ENCODE results near the gene MUC4. TPM values are rescaled to one million over a fixed set of nuclear protein-coding genes. Genes with fewer than 3 reads are reported as not detected.
"Not testable (repeated sequence)": the region's sequence is repeated elsewhere in the genome, so short reads cannot be mapped to it uniquely, and the experiment has no call there.

The MUC4 gene
- total and polyA plus RNA-seq, 3 experiments from 2014 or later, result 0.24 to 0.35 TPM; not detected in 1

DNA sequence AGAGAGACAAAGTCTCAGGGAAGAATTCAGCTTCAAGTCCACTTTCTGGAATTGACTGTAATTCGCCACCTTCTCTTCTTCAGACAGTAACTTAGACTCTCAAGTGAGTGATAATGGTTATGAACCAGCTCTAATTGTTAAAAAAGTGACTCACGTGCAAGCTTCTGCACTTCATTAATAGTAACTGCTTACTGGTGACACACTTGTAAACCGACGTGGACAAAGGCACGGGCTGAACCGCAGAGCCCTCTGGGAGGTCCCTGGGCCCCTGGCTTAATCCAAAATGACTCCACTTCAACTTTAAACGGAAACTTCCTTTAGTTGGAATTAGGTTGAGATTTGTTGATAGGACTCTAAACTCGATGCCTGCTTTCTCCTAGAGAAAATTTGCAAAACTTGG lies 17.0 kb downstream of the MUC4 start:
- H3K4me3 ChIP-seq (ENCODE audit: low read length), result no peak overlapping the region
- CTCF ChIA-PET, result interaction anchor here (0.7 kb wide), 1 partner anchor 94 kb away, joined by 3 read pairs; no protein-coding TSS in a partner anchor
- no peak overlapping the region for H3K27ac ChIP-seq (ENCODE audit: low read depth, low read length)
- H3K27me3 Mint-ChIP-seq, result peaks cover under 1 to 29% of the 10 kb centered on the region in 2 donors
- H3K4me1 ChIP-seq (ENCODE audit: insufficient read depth, low read length), result peaks cover 4% of the 10 kb centered on the region
- H3K9me3 Mint-ChIP-seq, result peaks cover 0 to 2% (median 0%) of the 10 kb centered on the region in 5 donors
- no peaks in the 10 kb centered on the region for H3K36me3 Mint-ChIP-seq
- no peak for DNase-seq
- POLR2A ChIA-PET, result no interaction called here
- no peak overlapping the region for H3K4me3 Mint-ChIP-seq
- no peaks in the 10 kb centered on the region for H3K27me3 ChIP-seq (ENCODE audit: insufficient read depth, low read length, poor library complexity, severe bottlenecking)
- no peaks in the 10 kb centered on the region for H3K9me3 ChIP-seq (ENCODE audit: low read length)
- H3K36me3 ChIP-seq (ENCODE audit: insufficient read depth, low read length), result no peaks in the 10 kb centered on the region
- H3K27ac Mint-ChIP-seq, result no peak overlapping the region
- H3K4me1 Mint-ChIP-seq, result peaks cover 9 to 15% (median 12%) of the 10 kb centered on the region in 3 donors

- POLR2A ChIA-PET; H3K4me3 Mint-ChIP-seq; H3K36me3 Mint-ChIP-seq; H3K36me3 ChIP-seq (ENCODE audit: insufficient read depth, low read length); H3K4me3 ChIP-seq (ENCODE audit: low read length); H3K27ac ChIP-seq (ENCODE audit: low read depth, low read length); H3K9me3 ChIP-seq (ENCODE audit: low read length); H3K27me3 ChIP-seq (ENCODE audit: insufficient read depth, low read length, poor library complexity, severe bottlenecking); DNase-seq; H3K27ac Mint-ChIP-seq: not testable (repeated sequence)
- Mint-ChIP-seq H3K4me1 (peaks cover 28 to 34% (median 30%) of the 10 kb centered on the region in 3 donors), H3K9me3 (peaks cover 0 to 12% (median 5%) of the 10 kb centered on the region in 5 donors), H3K27me3 (peaks cover 4 to 29% of the 10 kb centered on the region in 2 donors)
- H3K4me1 ChIP-seq (ENCODE audit: insufficient read depth, low read length), result peaks cover 22% of the 10 kb centered on the region
- CTCF ChIA-PET, result interaction anchor here (1.4 kb wide), 1 partner anchor 102 kb away, joined by 3 read pairs; no protein-coding TSS in a partner anchor
These were observed 19.1 kb downstream of the MUC4 start for GRCh38 chr3:195792621-195793020.

DNA sequence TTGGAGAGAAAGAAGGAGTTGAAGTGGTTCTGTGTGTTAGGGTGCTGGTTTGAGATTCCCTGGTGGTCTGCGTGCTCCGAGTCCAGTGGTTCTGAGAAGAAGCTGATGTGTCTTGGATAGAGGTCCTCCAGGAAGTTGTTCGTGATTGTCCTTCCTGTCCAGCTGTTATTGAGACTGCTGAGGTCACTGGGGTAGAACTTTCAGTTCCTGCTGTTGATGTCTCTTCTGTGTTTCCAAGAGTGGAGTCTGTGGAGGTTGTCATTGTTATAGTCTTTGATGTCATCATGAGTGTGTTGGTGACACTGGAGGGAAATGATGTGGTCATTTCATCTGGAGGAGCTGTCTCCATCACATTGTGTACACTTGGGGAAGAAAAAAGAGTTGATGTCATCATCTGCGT lies 20.8 kb downstream of the MUC4 start:
- DNase-seq, result no peak
- no peak overlapping the region for H3K27ac ChIP-seq (ENCODE audit: low read depth, low read length)
- Mint-ChIP-seq H3K4me1 (peaks cover 37 to 44% (median 39%) of the 10 kb centered on the region in 3 donors), H3K4me3 (peak overlapping the region in 1 of 7 donors; percentile 1), H3K36me3 (peaks cover 0 to 14% (median 3%) of the 10 kb centered on the region in 3 donors), H3K9me3 (peaks cover 6 to 22% (median 14%) of the 10 kb centered on the region in 5 donors), H3K27me3 (peaks cover 5 to 25% of the 10 kb centered on the region in 2 donors), H3K27ac (peak overlapping the region in 1 of 8 donors; percentile 26)
- H3K4me1 ChIP-seq (ENCODE audit: insufficient read depth, low read length), result peaks cover 22% of the 10 kb centered on the region
- POLR2A ChIA-PET, result no interaction called here
- peaks cover 7% of the 10 kb centered on the region for H3K9me3 ChIP-seq (ENCODE audit: low read length)
- H3K36me3 ChIP-seq (ENCODE audit: insufficient read depth, low read length), result no peaks in the 10 kb centered on the region
- CTCF ChIA-PET, result no interaction called here
- no peaks in the 10 kb centered on the region for H3K27me3 ChIP-seq (ENCODE audit: insufficient read depth, low read length, poor library complexity, severe bottlenecking)
- no peak overlapping the region for H3K4me3 ChIP-seq (ENCODE audit: low read length)

DNA sequence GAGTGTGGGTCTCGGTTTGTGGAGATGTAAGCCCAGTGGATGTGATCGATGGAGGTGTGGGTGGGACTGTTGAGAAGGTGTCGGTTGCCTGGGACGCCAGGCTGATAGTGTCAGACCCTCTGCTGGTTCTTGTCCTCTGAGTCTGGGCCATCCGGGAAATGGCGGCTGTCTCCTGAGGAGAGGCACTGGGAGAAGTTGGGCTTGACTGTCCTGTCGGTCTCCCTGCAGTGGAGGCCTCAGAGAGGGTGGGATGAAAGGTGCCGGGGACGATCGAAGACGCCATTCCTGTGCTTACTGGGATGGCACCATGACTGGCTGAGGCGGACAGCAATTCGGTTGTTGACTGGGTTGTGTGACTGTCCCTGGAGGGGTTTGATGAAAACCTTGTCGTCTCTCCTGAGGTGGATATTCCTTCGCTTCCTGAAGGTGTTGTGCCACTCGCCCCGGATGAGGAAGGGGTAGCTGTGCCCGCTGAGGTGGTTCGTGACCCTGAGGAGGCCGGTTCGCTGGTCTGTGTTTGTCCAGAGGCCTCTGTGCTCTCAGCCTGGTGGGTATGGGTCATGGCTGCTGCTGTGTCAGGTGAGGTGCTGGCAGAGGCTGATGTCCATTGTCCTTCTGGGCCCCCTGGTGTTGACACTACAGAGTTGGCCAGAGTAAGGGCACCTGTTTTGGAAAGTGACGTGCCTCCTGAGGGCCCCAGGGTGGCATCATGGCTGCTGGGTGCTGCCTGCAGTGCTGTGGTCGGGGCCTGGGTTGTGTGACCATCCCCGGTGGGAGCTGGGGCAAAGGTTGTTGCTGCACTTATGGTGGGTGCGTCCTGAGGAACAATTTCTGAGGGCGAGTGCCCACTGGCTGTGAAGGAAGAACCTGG lies 22.8 kb downstream of the MUC4 start:
- Mint-ChIP-seq H3K36me3 (peaks cover 0 to 33% (median 4%) of the 10 kb centered on the region in 3 donors), H3K27ac (peak overlapping the region in 7 of 8 donors; percentile 65 to 93 (median 88)), H3K27me3 (peaks cover 7 to 8% of the 10 kb centered on the region in 2 donors), H3K4me3 (peak overlapping the region in 5 of 7 donors; percentile 32 to 74 (median 66)), H3K4me1 (peaks cover 57 to 62% (median 58%) of the 10 kb centered on the region in 3 donors), H3K9me3 (peaks cover 14 to 41% (median 32%) of the 10 kb centered on the region in 5 donors)
- Histone ChIP-seq H3K27ac (ENCODE audit: low read depth, low read length) (no peak overlapping the region), H3K9me3 (ENCODE audit: low read length) (peaks cover 12% of the 10 kb centered on the region), H3K4me3 (ENCODE audit: low read length) (peak overlapping the region; percentile 58), H3K36me3 (ENCODE audit: insufficient read depth, low read length) (no peaks in the 10 kb centered on the region), H3K4me1 (ENCODE audit: insufficient read depth, low read length) (peaks cover 25% of the 10 kb centered on the region), H3K27me3 (ENCODE audit: insufficient read depth, low read length, poor library complexity, severe bottlenecking) (no peaks in the 10 kb centered on the region)
- no peak for DNase-seq
- ChIA-PET POLR2A (no interaction called here), CTCF (no interaction called here)

DNA sequence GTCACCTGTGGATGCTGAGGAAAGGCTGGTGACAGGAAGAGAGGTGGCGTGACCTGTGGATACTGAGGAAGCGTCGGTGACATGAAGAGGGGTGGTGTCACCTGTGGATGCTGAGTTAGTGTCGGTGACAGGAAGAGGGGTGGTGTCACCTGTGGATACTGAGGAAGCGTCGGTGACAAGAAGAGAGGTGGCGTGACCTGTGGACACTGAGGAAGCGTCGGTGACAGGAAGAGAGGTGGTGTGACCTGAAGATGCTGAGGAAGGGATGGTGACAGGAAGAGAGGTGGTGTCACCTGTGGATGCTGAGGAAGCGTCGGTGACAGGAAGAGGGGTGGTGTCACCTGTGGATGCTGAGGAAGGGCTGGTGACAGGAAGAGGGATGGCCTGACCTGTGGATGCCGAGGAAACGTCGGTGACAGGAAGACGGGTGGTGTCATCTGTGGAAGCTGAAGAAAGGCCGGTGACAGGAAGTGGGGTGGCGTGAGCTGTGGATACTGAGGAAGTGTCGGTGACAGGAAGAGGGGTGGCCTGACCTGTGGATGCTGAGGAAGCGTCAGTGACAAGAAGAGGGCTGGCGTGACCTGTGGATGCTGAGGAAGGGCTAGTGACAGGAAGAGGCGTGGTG lies 25.8 kb downstream of the MUC4 start:
- H3K27ac ChIP-seq (ENCODE audit: low read depth, low read length); DNase-seq; H3K4me3 ChIP-seq (ENCODE audit: low read length); H3K27me3 ChIP-seq (ENCODE audit: insufficient read depth, low read length, poor library complexity, severe bottlenecking); CTCF ChIA-PET; H3K36me3 ChIP-seq (ENCODE audit: insufficient read depth, low read length); H3K27me3 Mint-ChIP-seq; POLR2A ChIA-PET: not testable (repeated sequence)
- peaks cover 72 to 80% (median 78%) of the 10 kb centered on the region in 3 donors for H3K4me1 Mint-ChIP-seq
- peak overlapping the region in 7 of 8 donors; percentile 71 to 99 (median 89) for H3K27ac Mint-ChIP-seq
- peaks cover 21 to 67% (median 55%) of the 10 kb centered on the region in 5 donors for H3K9me3 Mint-ChIP-seq
- H3K4me1 ChIP-seq (ENCODE audit: insufficient read depth, low read length), result peaks cover 30% of the 10 kb centered on the region
- peak overlapping the region; percentile 31 to 80 (median 64) for H3K4me3 Mint-ChIP-seq
- peaks cover 0 to 55% (median 4%) of the 10 kb centered on the region in 3 donors for H3K36me3 Mint-ChIP-seq
- H3K9me3 ChIP-seq (ENCODE audit: low read length), result peaks cover 15% of the 10 kb centered on the region

DNA sequence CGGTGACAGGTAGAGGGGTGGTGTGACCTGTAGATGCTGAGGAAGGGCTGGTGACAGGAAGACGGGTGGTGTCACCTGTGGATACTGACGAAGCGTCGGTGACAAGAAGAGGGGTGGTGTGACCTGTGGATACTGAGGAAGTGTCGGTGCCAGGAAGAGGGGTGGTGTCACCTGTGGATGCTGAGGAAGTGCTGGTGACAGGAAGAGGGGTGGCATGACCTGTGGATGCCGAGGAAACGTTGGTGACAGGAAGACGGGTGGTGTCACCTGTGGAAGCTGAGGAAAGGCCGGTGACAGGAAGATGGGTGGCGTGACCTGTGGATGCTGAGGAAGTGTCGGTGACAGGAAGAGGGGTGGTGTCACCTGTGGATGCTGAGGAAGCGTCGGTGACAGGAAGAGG lies 27.7 kb downstream of the MUC4 start:
- POLR2A ChIA-PET; H3K4me3 ChIP-seq (ENCODE audit: low read length); DNase-seq; H3K27me3 Mint-ChIP-seq; H3K27me3 ChIP-seq (ENCODE audit: insufficient read depth, low read length, poor library complexity, severe bottlenecking); H3K27ac ChIP-seq (ENCODE audit: low read depth, low read length); H3K36me3 ChIP-seq (ENCODE audit: insufficient read depth, low read length); CTCF ChIA-PET: not testable (repeated sequence)
- peaks cover 72 to 82% (median 73%) of the 10 kb centered on the region in 3 donors for H3K4me1 Mint-ChIP-seq
- H3K9me3 Mint-ChIP-seq, result peaks cover 21 to 73% (median 69%) of the 10 kb centered on the region in 5 donors
- H3K36me3 Mint-ChIP-seq, result peaks cover 0 to 60% (median 3%) of the 10 kb centered on the region in 3 donors
- H3K4me3 Mint-ChIP-seq, result peak overlapping the region in 6 of 7 donors; percentile 6 to 73 (median 56)
- H3K27ac Mint-ChIP-seq, result peak overlapping the region; percentile 32 to 96 (median 77)
- H3K4me1 ChIP-seq (ENCODE audit: insufficient read depth, low read length), result peaks cover 22% of the 10 kb centered on the region
- peaks cover 15% of the 10 kb centered on the region for H3K9me3 ChIP-seq (ENCODE audit: low read length)

DNA sequence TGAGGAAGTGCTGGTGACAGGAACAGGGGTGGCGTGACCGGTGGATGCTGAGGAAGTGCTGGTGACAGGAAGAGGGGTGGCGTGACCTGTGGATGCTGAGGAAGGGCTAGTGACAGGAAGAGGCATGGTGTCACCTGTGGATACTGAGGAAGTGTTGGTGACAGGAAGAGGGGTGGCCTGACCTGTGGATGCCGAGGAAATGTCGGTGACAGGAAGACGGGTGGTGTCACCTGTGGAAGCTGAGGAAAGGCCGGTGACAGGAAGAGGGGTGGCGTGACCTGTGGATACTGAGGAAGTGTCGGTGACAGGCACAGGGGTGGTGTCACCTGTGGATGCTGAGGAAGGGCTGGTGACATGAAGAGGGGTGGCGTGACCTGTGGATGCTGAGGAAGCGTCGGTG lies 30.5 kb downstream of the MUC4 start:
- Mint-ChIP-seq H3K4me1 (peaks cover 59 to 70% (median 61%) of the 10 kb centered on the region in 3 donors), H3K36me3 (peaks cover 0 to 50% (median 3%) of the 10 kb centered on the region in 3 donors), H3K9me3 (peaks cover 19 to 70% (median 64%) of the 10 kb centered on the region in 5 donors), H3K27ac (peak overlapping the region in 7 of 8 donors; percentile 18 to 93 (median 73)), H3K4me3 (peak overlapping the region in 5 of 7 donors; percentile 25 to 76 (median 60))
- POLR2A ChIA-PET; H3K36me3 ChIP-seq (ENCODE audit: insufficient read depth, low read length); DNase-seq; H3K27me3 ChIP-seq (ENCODE audit: insufficient read depth, low read length, poor library complexity, severe bottlenecking); H3K27ac ChIP-seq (ENCODE audit: low read depth, low read length); H3K4me3 ChIP-seq (ENCODE audit: low read length); CTCF ChIA-PET; H3K9me3 ChIP-seq (ENCODE audit: low read length); H3K27me3 Mint-ChIP-seq: not testable (repeated sequence)
- H3K4me1 ChIP-seq (ENCODE audit: insufficient read depth, low read length), result peaks cover 11% of the 10 kb centered on the region

DNA sequence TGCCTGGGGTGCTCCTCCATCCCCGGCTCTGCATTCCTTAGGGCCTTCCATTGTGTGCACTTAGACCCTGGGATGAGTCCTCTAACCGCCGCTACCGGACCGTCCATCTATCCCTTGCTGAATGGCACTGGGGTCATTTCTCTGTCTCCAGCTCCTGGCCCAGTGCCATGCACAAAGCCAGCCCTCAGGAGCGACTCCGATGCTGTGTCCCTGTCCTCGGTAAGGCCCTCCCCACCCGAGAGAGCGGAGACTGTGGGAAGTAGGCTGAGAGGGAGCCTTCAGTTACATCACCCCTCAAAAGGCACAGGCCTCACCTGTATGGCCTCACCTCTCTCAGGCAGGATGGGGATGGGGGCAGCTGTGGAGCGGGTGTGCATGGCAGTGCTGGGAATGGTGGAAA lies 33.8 kb downstream of the MUC4 start:
- peaks cover 32 to 41% (median 34%) of the 10 kb centered on the region in 3 donors for H3K4me1 Mint-ChIP-seq
- no peaks in the 10 kb centered on the region for H3K9me3 ChIP-seq (ENCODE audit: low read length)
- no peaks in the 10 kb centered on the region for H3K27me3 ChIP-seq (ENCODE audit: insufficient read depth, low read length, poor library complexity, severe bottlenecking)
- ChIA-PET POLR2A (no interaction called here), CTCF (no interaction called here)
- peaks cover 0 to 2% of the 10 kb centered on the region in 2 donors for H3K27me3 Mint-ChIP-seq
- no peaks in the 10 kb centered on the region for H3K36me3 ChIP-seq (ENCODE audit: insufficient read depth, low read length)
- peaks cover 8% of the 10 kb centered on the region for H3K4me1 ChIP-seq (ENCODE audit: insufficient read depth, low read length)
- no peak overlapping the region for H3K4me3 Mint-ChIP-seq
- peaks cover 0 to 21% (median 0%) of the 10 kb centered on the region in 3 donors for H3K36me3 Mint-ChIP-seq
- no peak overlapping the region for H3K27ac ChIP-seq (ENCODE audit: low read depth, low read length)
- H3K9me3 Mint-ChIP-seq, result peaks cover 7 to 43% (median 35%) of the 10 kb centered on the region in 5 donors
- DNase-seq, result no peak
- no peak overlapping the region for H3K4me3 ChIP-seq (ENCODE audit: low read length)
- peak overlapping the region in 2 of 8 donors; percentile 8 to 68 for H3K27ac Mint-ChIP-seq
